ENCODE measurements around the gene CST9L. TPM values are rescaled to one million over a fixed set of nuclear protein-coding genes. Genes with fewer than 3 reads are reported as not detected.

CST9L gene
- total and polyA plus RNA-seq, 4 donors, result not detected

- Histone ChIP-seq H3K27me3 (ENCODE audit: control insufficient read depth in 4 of 4, insufficient read depth in 4 of 4, low read length in 3 of 4) (no peaks in the 10 kb centered on the region), H3K4me1 (ENCODE audit: control insufficient read depth in 4 of 4, insufficient read depth in 4 of 4, low read length in 3 of 4) (no peaks in the 10 kb centered on the region), H3K36me3 (ENCODE audit: control insufficient read depth in 4 of 4, insufficient read depth in 3 of 4, low read depth in 1 of 4, low read length in 3 of 4) (no peaks in the 10 kb centered on the region), H3K4me3 (ENCODE audit: low read depth in 1 of 3, low read length in 3 of 3) (no peak overlapping the region), H3K9ac (ENCODE audit: low read depth in 1 of 2, low read length in 2 of 2) (no peak overlapping the region), H3K9me3 (ENCODE audit: control insufficient read depth in 4 of 4, low read length in 3 of 4) (peaks cover 0 to 4% (median 0%) of the 10 kb centered on the region in 4 donors), H3K27ac (ENCODE audit: low read depth in 1 of 2, low read length in 2 of 2) (no peak overlapping the region)
- no peak for TF ChIP-seq HNF4A (conservative IDR thresholded peaks at IDR 0.05)
- TF ChIP-seq, protein P1, sequence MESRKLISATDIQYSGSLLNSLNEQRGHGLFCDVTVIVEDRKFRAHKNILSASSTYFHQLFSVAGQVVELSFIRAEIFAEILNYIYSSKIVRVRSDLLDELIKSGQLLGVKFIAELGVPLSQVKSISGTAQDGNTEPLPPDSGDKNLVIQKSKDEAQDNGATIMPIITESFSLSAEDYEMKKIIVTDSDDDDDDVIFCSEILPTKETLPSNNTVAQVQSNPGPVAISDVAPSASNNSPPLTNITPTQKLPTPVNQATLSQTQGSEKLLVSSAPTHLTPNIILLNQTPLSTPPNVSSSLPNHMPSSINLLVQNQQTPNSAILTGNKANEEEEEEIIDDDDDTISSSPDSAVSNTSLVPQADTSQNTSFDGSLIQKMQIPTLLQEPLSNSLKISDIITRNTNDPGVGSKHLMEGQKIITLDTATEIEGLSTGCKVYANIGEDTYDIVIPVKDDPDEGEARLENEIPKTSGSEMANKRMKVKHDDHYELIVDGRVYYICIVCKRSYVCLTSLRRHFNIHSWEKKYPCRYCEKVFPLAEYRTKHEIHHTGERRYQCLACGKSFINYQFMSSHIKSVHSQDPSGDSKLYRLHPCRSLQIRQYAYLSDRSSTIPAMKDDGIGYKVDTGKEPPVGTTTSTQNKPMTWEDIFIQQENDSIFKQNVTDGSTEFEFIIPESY (IDR thresholded peaks at IDR 0.05), result no peak
- TF ChIP-seq RXRA (IDR thresholded peaks at IDR 0.05), result no peak
- TF ChIP-seq, protein P2, sequence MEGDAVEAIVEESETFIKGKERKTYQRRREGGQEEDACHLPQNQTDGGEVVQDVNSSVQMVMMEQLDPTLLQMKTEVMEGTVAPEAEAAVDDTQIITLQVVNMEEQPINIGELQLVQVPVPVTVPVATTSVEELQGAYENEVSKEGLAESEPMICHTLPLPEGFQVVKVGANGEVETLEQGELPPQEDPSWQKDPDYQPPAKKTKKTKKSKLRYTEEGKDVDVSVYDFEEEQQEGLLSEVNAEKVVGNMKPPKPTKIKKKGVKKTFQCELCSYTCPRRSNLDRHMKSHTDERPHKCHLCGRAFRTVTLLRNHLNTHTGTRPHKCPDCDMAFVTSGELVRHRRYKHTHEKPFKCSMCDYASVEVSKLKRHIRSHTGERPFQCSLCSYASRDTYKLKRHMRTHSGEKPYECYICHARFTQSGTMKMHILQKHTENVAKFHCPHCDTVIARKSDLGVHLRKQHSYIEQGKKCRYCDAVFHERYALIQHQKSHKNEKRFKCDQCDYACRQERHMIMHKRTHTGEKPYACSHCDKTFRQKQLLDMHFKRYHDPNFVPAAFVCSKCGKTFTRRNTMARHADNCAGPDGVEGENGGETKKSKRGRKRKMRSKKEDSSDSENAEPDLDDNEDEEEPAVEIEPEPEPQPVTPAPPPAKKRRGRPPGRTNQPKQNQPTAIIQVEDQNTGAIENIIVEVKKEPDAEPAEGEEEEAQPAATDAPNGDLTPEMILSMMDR (IDR thresholded peaks at IDR 0.05; ENCODE audit: low read depth, low read length, missing input control), result no peak
- TF ChIP-seq YY1 (IDR thresholded peaks at IDR 0.05), result no peak
- TF ChIP-seq FOXA2 (IDR thresholded peaks at IDR 0.05), result no peak
- 45% methylated on average over 1 of the region's 1 CpG for WGBS
- no peak for DNase-seq (ENCODE audit: low spot score)
Observed at GRCh38 chr20:23530937-23531567, 37.2 kb downstream of the CST9L start.

DNA sequence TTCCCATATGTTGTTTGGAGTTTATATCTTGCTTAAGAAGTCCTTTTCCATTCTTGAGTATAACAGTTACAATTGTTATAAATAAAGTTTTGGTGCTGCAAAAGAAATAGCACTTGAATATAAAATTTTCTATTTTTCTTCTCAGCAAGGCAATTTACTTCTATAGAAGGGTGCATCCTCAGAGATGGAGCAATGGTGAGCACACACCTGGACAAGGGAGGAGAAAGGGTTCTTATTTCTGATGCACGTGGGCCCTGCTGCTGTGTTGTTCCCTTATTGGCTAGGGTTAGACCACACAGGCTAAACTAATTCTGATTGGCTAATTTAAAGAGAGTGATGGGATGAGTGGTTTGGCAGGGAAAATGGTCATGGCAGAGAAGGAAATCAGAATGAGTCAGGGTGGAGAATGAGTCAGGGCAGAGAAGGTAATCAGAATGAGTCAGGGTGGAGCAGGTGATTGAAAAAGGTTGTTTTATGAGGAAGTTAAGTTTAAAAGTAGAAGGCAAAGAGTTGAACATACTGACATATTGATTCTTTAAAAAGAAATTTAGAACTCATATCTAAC, 39.3 kb downstream of the CST9L start:
- Histone ChIP-seq H3K9me3 (ENCODE audit: control insufficient read depth in 4 of 4, low read length in 3 of 4) (peaks cover 0 to 4% (median 0%) of the 10 kb centered on the region in 4 donors), H3K9ac (ENCODE audit: low read depth in 1 of 2, low read length in 2 of 2) (no peak overlapping the region), H3K27ac (ENCODE audit: low read depth in 1 of 2, low read length in 2 of 2) (no peak overlapping the region), H3K27me3 (ENCODE audit: control insufficient read depth in 4 of 4, insufficient read depth in 4 of 4, low read length in 3 of 4) (no peaks in the 10 kb centered on the region), H3K4me1 (ENCODE audit: control insufficient read depth in 4 of 4, insufficient read depth in 4 of 4, low read length in 3 of 4) (no peaks in the 10 kb centered on the region), H3K36me3 (ENCODE audit: control insufficient read depth in 4 of 4, insufficient read depth in 3 of 4, low read depth in 1 of 4, low read length in 3 of 4) (no peaks in the 10 kb centered on the region), H3K4me3 (ENCODE audit: low read depth in 1 of 3, low read length in 3 of 3) (no peak overlapping the region)
- TF ChIP-seq SP1 (IDR thresholded peaks at IDR 0.05), result no peak
- no peak for TF ChIP-seq FOXA1 (IDR thresholded peaks at IDR 0.05)
- no peak for TF ChIP-seq FOXA2 (IDR thresholded peaks at IDR 0.05)
- TF ChIP-seq, protein P3, sequence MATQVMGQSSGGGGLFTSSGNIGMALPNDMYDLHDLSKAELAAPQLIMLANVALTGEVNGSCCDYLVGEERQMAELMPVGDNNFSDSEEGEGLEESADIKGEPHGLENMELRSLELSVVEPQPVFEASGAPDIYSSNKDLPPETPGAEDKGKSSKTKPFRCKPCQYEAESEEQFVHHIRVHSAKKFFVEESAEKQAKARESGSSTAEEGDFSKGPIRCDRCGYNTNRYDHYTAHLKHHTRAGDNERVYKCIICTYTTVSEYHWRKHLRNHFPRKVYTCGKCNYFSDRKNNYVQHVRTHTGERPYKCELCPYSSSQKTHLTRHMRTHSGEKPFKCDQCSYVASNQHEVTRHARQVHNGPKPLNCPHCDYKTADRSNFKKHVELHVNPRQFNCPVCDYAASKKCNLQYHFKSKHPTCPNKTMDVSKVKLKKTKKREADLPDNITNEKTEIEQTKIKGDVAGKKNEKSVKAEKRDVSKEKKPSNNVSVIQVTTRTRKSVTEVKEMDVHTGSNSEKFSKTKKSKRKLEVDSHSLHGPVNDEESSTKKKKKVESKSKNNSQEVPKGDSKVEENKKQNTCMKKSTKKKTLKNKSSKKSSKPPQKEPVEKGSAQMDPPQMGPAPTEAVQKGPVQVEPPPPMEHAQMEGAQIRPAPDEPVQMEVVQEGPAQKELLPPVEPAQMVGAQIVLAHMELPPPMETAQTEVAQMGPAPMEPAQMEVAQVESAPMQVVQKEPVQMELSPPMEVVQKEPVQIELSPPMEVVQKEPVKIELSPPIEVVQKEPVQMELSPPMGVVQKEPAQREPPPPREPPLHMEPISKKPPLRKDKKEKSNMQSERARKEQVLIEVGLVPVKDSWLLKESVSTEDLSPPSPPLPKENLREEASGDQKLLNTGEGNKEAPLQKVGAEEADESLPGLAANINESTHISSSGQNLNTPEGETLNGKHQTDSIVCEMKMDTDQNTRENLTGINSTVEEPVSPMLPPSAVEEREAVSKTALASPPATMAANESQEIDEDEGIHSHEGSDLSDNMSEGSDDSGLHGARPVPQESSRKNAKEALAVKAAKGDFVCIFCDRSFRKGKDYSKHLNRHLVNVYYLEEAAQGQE (IDR thresholded peaks at IDR 0.05), result no peak
- no peak for TF ChIP-seq TAF1 (conservative IDR thresholded peaks at IDR 0.05)
- TF ChIP-seq GABPA (IDR thresholded peaks at IDR 0.05 in 1 of 2, conservative IDR thresholded peaks at IDR 0.05 in 1 of 2), result no peak
- no peak for TF ChIP-seq ATF3 (IDR thresholded peaks at IDR 0.05)
- TF ChIP-seq HNF4G (IDR thresholded peaks at IDR 0.05), result no peak
- TF ChIP-seq NR2F2 (IDR thresholded peaks at IDR 0.05), result no peak
- no peak for TF ChIP-seq MAX (IDR thresholded peaks at IDR 0.05)
- TF ChIP-seq YY1 (IDR thresholded peaks at IDR 0.05), result no peak
- TF ChIP-seq JUND (IDR thresholded peaks at IDR 0.05), result no peak
- TF ChIP-seq RAD21 (IDR thresholded peaks at IDR 0.05), result no peak
- TF ChIP-seq, protein P2 (IDR thresholded peaks at IDR 0.05; ENCODE audit: low read depth, low read length, missing input control), result no peak
- TF ChIP-seq EGR1 (IDR thresholded peaks at IDR 0.05; ENCODE audit: low read depth in 2 of 2), result no peak
- TF ChIP-seq, protein P1 (IDR thresholded peaks at IDR 0.05), result no peak
- 56% methylated on average over 1 of the region's 1 CpG for WGBS
- no peak for DNase-seq (ENCODE audit: low spot score)

Measured in liver (tissue), 9 donors.